ENCODE results near the gene COMT. TPM values are rescaled to one million over a fixed set of nuclear protein-coding genes. Genes with fewer than 3 reads are reported as not detected.

COMT gene
- polyA plus RNA-seq, 2 donors: 178 to 218 TPM

DNA sequence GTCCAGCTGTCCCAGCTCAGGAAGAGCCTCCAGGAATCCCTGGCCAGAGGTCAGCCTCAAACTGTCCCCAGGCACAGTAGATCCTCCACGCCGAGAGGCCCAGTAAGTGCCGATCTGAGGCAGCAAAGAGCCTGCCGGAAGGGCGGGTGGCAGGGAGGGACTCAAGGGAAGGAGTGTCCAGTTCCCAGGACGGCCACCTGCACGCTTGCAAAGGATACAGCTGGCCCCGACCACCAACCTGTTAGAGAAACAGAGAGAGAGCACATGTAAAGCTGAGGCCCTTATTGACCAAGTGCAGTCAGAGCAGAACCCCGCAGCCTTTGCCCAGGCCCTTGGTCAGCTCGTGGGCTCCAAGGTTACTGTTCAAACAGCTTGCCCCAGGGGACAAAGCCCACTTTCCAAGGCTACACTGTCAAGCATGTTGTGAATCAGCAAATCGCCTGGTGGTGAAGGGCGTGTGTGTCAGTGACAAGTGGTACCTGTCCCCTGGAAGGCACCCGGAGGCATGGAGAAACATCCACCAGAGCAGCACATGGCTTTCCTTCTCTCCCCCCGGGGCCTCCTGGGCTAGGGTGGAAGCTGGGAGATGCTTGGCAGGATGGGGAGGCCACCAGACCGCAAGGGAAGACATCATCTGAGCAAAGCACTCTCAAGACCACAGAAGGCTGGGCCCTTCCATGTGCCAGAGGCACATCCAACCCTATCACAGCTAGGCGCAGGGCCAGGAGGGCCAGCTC is 42.6 kb upstream of the COMT start:
- peaks cover 4 to 19% of the 10 kb centered on the region in 2 donors for H3K36me3 ChIP-seq (ENCODE audit: control insufficient read depth in 2 of 2, insufficient read depth in 2 of 2, low read length in 1 of 2)
- no peak overlapping the region for H3K27ac ChIP-seq (ENCODE audit: low read depth in 2 of 2, low read length in 1 of 2)
- no peaks in the 10 kb centered on the region for H3K4me1 ChIP-seq (ENCODE audit: control insufficient read depth in 2 of 2, insufficient read depth in 2 of 2, low read length in 1 of 2)
- 93 to 95% methylated on average over 16 of the region's 16 CpGs for WGBS, 2 donors
- no peak overlapping the region for H3K4me3 ChIP-seq (ENCODE audit: low read depth in 1 of 2, low read length in 2 of 2)
- no peaks in the 10 kb centered on the region for H3K27me3 ChIP-seq (ENCODE audit: control insufficient read depth in 1 of 2, insufficient read depth in 2 of 2, low read length in 2 of 2)
- no peaks in the 10 kb centered on the region for H3K9me3 ChIP-seq (ENCODE audit: control insufficient read depth in 2 of 2, insufficient read depth in 1 of 2, low read depth in 1 of 2, low read length in 1 of 2)

DNA sequence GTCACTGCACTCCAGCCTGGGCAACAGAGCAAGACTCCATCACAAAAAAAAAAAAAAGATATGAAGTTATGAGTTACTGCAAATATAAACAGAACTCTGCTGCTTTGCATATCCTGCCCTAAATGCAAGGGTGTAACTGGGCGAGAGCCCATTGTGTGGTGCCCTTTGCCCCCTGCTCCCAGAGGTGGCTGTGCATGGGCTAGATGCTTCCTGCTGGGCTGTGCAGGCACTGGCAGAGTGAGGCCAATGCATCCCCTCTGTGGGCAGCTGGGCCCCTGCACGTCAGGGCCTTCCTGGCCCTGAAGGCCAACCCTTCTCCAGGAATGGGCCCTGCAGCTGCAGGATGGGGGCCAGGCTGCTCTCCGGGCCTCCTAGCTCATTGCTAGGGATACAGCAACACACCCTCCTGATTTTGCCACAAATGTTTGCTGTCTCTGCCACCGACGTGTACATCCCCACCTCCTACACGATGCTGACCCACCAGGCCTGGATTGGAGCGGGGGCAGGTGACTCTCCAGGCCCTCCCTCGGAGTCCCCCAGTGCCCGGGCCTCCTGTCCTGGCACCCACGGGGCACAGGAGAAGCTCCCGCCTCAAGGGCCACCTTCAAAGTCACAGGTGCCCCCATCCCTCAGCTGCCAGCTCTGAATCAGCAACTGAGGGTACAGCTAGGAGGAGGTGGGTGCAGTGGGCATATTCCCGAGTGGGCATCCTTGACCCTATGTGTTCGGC is 40.7 kb upstream of the COMT start:
- Histone ChIP-seq H3K27ac (ENCODE audit: low read depth in 2 of 2, low read length in 1 of 2) (no peak overlapping the region), H3K36me3 (ENCODE audit: control insufficient read depth in 2 of 2, insufficient read depth in 2 of 2, low read length in 1 of 2) (peaks cover 4 to 15% of the 10 kb centered on the region in 2 donors)
- 86 to 91% methylated on average over 13 of the region's 13 CpGs for WGBS, 2 donors

DNA sequence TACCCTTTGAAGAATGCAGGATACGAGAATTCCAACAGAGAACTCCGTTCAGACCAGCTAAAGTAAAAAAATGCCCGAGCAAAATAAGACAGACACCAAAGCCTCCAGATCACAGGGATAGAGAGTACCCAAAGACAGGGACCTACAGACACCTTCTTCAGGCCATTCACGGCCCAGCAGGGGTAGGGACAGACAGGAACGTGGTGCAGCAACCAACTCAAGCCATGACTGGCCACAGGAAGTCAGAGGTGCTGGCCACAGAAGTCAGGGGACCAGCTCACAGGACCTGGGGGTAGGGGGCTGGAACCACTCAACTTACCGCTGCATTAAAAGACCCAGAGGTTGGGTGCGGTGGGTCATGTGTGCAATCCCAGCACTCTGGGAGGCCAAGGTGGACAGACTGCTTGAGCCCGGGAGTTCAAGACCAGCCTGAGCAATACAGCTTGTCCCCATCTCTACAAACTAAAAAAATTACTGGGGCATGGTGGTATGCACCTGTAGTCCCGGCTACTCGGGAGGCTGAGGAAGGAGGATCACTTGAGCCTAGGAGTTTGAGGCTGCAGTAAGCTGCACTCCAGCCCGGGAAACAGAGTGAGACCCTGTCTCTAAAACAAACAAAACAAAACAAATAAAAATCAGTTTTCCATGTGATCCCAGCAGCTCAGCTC is 39.9 kb upstream of the COMT start:
- Histone ChIP-seq H3K36me3 (ENCODE audit: control insufficient read depth in 2 of 2, insufficient read depth in 2 of 2, low read length in 1 of 2) (peaks cover 4 to 15% of the 10 kb centered on the region in 2 donors), H3K4me3 (ENCODE audit: low read depth in 1 of 2, low read length in 2 of 2) (no peak overlapping the region), H3K9me3 (ENCODE audit: control insufficient read depth in 2 of 2, insufficient read depth in 1 of 2, low read depth in 1 of 2, low read length in 1 of 2) (no peaks in the 10 kb centered on the region), H3K27me3 (ENCODE audit: control insufficient read depth in 1 of 2, insufficient read depth in 2 of 2, low read length in 2 of 2) (no peaks in the 10 kb centered on the region), H3K27ac (ENCODE audit: low read depth in 2 of 2, low read length in 1 of 2) (no peak overlapping the region), H3K4me1 (ENCODE audit: control insufficient read depth in 2 of 2, insufficient read depth in 2 of 2, low read length in 1 of 2) (no peaks in the 10 kb centered on the region)
- WGBS, 2 donors: 88 to 91% methylated on average over 11 of the region's 11 CpGs

More for the DNA sequence above, 40.7 kb upstream of the COMT start:
- Histone ChIP-seq H3K4me3 (ENCODE audit: low read depth in 1 of 2, low read length in 2 of 2) (no peak overlapping the region), H3K27me3 (ENCODE audit: control insufficient read depth in 1 of 2, insufficient read depth in 2 of 2, low read length in 2 of 2) (no peaks in the 10 kb centered on the region), H3K4me1 (ENCODE audit: control insufficient read depth in 2 of 2, insufficient read depth in 2 of 2, low read length in 1 of 2) (no peaks in the 10 kb centered on the region), H3K9me3 (ENCODE audit: control insufficient read depth in 2 of 2, insufficient read depth in 1 of 2, low read depth in 1 of 2, low read length in 1 of 2) (no peaks in the 10 kb centered on the region)

DNA sequence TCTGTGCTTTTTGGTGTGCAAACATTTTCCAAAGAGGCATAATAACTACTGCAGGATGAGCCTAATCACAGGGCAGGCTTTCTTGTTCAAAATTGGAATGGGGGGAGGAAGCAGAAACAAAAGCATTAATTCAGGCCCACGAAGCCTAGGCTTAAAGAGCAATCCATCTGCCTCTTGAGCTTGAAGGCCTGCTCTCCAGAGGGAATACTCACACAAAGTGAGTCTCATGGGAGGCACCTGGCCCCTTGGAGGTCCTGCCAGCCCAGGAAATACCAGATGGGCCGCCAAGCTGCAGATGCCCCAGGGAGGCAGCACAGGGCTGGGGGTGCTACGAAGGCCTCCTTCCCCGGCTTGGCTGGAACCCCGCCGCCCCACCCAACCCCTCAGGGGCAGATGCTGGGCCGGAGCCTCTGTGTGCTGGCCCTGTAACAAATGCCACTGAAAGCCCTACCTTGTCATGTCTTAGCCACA is 39.3 kb upstream of the COMT start:
- 59 to 61% methylated on average over 7 of the region's 7 CpGs for WGBS, 2 donors

DNA sequence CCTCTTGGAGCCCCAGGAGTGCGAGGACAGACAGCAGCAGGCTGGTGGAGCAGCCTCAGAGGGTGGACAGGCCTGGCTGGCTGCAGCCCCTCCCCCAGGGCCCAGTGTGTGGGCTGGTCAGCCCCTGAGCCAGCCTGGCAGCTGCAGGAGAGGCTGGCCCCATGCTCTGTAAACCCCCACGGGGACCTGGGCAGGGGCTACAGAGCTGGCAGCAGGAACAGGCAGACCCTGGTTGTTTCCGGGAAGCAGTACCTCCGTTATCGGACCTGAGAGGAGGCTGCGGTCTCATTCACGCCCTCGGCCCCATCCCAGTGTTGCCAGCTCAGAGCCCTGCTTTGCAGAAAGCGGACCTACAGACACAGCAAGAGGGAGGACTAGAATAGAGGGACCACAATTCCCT is 38.5 kb upstream of the COMT start:
- WGBS, 2 donors: 88% methylated on average over 9 of the region's 9 CpGs
- no peak overlapping the region for H3K4me3 ChIP-seq (ENCODE audit: low read depth in 1 of 2, low read length in 2 of 2)
- H3K27me3 ChIP-seq (ENCODE audit: control insufficient read depth in 1 of 2, insufficient read depth in 2 of 2, low read length in 2 of 2): no peaks in the 10 kb centered on the region
- no peaks in the 10 kb centered on the region for H3K9me3 ChIP-seq (ENCODE audit: control insufficient read depth in 2 of 2, insufficient read depth in 1 of 2, low read depth in 1 of 2, low read length in 1 of 2)
- no peaks in the 10 kb centered on the region for H3K4me1 ChIP-seq (ENCODE audit: control insufficient read depth in 2 of 2, insufficient read depth in 2 of 2, low read length in 1 of 2)
- H3K27ac ChIP-seq (ENCODE audit: low read depth in 2 of 2, low read length in 1 of 2): no peak overlapping the region
- H3K36me3 ChIP-seq (ENCODE audit: control insufficient read depth in 2 of 2, insufficient read depth in 2 of 2, low read length in 1 of 2): peaks cover 4 to 18% of the 10 kb centered on the region in 2 donors

More for the DNA sequence above, 39.3 kb upstream of the COMT start:
- Histone ChIP-seq H3K4me3 (ENCODE audit: low read depth in 1 of 2, low read length in 2 of 2) (no peak overlapping the region), H3K27ac (ENCODE audit: low read depth in 2 of 2, low read length in 1 of 2) (no peak overlapping the region), H3K9me3 (ENCODE audit: control insufficient read depth in 2 of 2, insufficient read depth in 1 of 2, low read depth in 1 of 2, low read length in 1 of 2) (no peaks in the 10 kb centered on the region), H3K36me3 (ENCODE audit: control insufficient read depth in 2 of 2, insufficient read depth in 2 of 2, low read length in 1 of 2) (peaks cover 4 to 15% of the 10 kb centered on the region in 2 donors), H3K4me1 (ENCODE audit: control insufficient read depth in 2 of 2, insufficient read depth in 2 of 2, low read length in 1 of 2) (no peaks in the 10 kb centered on the region), H3K27me3 (ENCODE audit: control insufficient read depth in 1 of 2, insufficient read depth in 2 of 2, low read length in 2 of 2) (no peaks in the 10 kb centered on the region)

DNA sequence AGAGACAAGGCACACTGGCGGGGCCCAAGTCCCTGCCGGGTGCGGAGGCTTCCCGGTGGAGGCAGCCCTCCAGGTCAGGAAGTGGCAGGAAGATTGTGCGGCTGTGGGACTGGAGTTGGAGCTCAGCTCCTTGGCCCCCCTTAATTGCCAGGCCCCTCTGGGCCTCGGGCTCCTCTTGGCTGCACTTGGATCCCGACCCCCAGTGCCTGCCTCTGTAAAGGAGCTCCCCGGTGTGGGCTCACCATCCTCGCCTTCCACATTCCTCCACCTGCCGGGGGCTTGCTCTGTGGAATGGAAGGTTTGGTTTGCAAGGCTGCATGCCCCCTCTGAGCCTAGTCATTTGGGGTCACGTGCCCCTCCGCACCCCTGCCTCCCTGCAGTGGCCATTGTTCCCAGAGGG is 38.1 kb upstream of the COMT start:
- H3K4me3 ChIP-seq (ENCODE audit: low read depth in 1 of 2, low read length in 2 of 2): no peak overlapping the region
- peaks cover 4 to 18% of the 10 kb centered on the region in 2 donors for H3K36me3 ChIP-seq (ENCODE audit: control insufficient read depth in 2 of 2, insufficient read depth in 2 of 2, low read length in 1 of 2)
- no peaks in the 10 kb centered on the region for H3K27me3 ChIP-seq (ENCODE audit: control insufficient read depth in 1 of 2, insufficient read depth in 2 of 2, low read length in 2 of 2)
- no peaks in the 10 kb centered on the region for H3K4me1 ChIP-seq (ENCODE audit: control insufficient read depth in 2 of 2, insufficient read depth in 2 of 2, low read length in 1 of 2)
- no peak overlapping the region for H3K27ac ChIP-seq (ENCODE audit: low read depth in 2 of 2, low read length in 1 of 2)
- WGBS, 2 donors: 84 to 86% methylated on average over 12 of the region's 12 CpGs
- no peaks in the 10 kb centered on the region for H3K9me3 ChIP-seq (ENCODE audit: control insufficient read depth in 2 of 2, insufficient read depth in 1 of 2, low read depth in 1 of 2, low read length in 1 of 2)

DNA sequence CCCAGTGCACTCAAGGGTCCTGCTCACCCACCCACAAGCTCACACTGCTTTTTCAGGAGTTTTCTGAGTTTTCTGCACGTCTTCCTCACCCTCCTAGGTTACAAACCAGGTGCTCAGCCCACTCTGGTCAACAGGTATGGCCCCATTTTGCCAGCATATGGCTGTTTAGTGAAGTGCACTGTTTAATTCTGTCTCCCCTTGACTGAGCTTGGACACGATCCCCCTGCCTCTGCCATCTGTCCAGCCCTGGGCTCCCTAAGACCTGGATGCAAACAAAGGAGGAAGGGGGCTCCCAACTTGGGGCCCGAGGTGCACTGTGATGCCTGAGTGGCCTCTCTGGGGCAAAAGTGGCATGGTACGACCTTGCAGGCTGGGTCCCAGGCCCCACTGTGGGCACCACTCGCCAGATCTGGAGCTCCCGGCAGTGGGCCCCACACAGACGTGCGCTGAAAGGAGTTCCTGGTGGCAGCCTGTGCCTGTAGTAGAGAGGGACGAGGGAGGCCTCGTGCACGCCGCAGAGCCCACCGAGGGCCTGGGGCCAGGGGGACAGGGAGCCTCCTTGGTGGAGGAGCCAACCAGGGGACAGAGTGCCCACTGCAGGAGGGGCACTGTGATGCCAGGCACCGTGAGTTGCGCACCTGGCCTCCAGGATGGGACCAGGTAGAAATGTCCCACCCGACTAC is 37.3 kb upstream of the COMT start:
- Histone ChIP-seq H3K9me3 (ENCODE audit: control insufficient read depth in 2 of 2, insufficient read depth in 1 of 2, low read depth in 1 of 2, low read length in 1 of 2) (no peaks in the 10 kb centered on the region), H3K36me3 (ENCODE audit: control insufficient read depth in 2 of 2, insufficient read depth in 2 of 2, low read length in 1 of 2) (peaks cover 0 to 12% of the 10 kb centered on the region in 2 donors), H3K4me3 (ENCODE audit: low read depth in 1 of 2, low read length in 2 of 2) (no peak overlapping the region), H3K27me3 (ENCODE audit: control insufficient read depth in 1 of 2, insufficient read depth in 2 of 2, low read length in 2 of 2) (no peaks in the 10 kb centered on the region), H3K27ac (ENCODE audit: low read depth in 2 of 2, low read length in 1 of 2) (no peak overlapping the region), H3K4me1 (ENCODE audit: control insufficient read depth in 2 of 2, insufficient read depth in 2 of 2, low read length in 1 of 2) (no peaks in the 10 kb centered on the region)
- WGBS, 2 donors: 87% methylated on average over 16 of the region's 16 CpGs

DNA sequence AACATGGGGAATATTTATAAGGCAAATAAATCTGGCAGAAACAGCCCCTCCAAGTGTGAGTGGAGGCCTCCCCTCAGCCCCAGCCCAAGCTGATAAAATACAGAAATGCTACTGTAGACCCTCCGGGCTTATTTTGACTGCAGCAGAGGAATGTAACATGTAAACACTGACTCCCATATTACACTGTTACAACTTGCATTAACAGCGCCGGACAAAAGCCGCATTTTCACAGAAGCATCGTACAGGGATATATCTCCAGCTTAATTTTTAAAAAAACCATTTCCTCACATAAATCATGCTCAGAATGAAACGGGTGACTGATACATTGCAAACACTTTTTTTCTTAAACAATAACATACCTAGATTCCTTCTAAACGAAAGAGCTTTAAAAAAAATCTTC is 36.6 kb upstream of the COMT start:
- H3K9me3 ChIP-seq (ENCODE audit: control insufficient read depth in 2 of 2, insufficient read depth in 1 of 2, low read depth in 1 of 2, low read length in 1 of 2): no peaks in the 10 kb centered on the region
- H3K4me1 ChIP-seq (ENCODE audit: control insufficient read depth in 2 of 2, insufficient read depth in 2 of 2, low read length in 1 of 2): no peaks in the 10 kb centered on the region
- H3K27me3 ChIP-seq (ENCODE audit: control insufficient read depth in 1 of 2, insufficient read depth in 2 of 2, low read length in 2 of 2): no peaks in the 10 kb centered on the region
- WGBS, 2 donors: 74 to 81% methylated on average over 7 of the region's 7 CpGs
- H3K4me3 ChIP-seq (ENCODE audit: low read depth in 1 of 2, low read length in 2 of 2): no peak overlapping the region
- H3K27ac ChIP-seq (ENCODE audit: low read depth in 2 of 2, low read length in 1 of 2): no peak overlapping the region
- peaks cover 0 to 11% of the 10 kb centered on the region in 2 donors for H3K36me3 ChIP-seq (ENCODE audit: control insufficient read depth in 2 of 2, insufficient read depth in 2 of 2, low read length in 1 of 2)
